ENCODE results near the gene MTA2.

Gene MTA2

DNA sequence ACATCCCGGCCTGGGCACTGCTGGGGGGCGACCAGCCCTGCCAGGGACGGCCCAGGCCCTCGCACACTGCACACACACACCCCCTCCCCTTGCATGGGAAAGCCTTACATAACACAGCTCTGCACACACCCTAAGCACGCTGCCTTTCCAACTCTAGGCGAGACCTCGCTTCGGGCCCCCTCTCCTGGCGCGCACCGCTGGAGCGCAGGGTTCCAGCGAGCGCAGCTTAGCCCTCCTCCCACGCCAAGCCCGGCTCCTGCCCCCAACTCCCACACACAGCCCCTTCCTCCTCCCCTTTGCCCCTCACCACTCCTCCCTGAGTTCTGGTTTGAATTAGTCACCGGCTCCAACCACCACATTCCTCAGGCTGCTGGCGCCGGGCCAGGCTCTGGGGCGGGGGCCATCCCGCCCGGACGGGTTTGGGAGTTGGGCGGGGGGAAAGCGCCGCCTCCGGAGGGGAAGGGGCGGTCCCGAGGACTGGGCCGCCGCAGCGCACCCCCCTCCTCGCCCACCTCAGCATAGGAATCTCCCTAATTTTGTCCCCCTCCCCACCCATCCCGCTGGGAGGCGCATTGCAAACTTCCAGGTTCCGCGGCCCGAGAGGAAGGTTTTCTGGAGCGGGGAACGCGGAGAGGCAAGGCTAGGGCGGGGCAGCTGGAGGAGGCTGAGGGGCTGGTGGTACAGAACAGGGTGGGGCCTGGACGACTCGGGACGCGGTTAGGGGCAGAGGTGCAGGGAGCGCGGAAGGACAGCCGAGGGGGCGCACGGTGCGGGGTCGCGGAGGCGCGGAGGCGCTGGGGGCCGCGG lies 56.0 kb downstream of the MTA2 start:
- peak; percentile 99 for DNase-seq

DNA sequence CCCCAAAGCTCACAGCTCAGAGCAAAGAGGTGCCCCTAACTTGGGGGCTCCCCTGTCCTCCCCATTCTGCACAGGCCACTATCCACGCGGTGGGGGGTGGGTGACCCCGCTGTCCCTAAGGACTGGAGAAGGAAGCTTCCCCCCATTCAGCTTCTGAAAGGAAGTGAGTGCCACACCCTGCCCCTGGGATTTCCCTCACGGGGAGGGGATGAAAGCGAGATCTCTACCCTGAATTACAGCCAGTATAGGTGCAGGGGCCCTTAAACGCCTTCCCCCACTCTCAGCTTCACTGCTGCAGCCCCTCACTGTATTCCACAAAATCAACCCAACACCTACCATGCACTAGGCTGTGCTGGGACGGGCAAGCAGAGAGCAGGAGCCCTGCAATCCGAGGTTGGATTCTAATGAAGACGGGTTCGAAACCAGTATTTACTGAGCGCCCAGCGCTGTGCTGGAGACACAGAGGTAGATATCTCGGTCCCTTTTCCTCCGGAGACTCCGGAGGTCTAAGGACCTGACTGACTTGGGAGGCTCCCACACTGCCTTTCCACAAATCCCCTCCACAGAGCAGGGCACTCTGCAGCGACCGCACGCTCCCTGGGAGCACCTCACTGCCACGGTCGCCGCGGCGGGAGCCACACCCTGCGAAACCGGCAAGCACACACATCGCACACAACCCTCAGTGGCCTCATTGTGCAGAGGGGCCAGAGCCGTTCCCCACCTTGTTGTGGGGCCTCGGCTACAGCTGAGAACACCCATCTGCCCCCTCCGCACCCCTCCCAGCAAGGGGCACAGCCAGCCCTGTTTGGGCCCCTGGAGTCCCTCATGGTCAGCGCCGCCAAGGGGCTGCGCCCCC lies 56.9 kb downstream of the MTA2 start:
- DNase-seq: peak; percentile 50

DNA sequence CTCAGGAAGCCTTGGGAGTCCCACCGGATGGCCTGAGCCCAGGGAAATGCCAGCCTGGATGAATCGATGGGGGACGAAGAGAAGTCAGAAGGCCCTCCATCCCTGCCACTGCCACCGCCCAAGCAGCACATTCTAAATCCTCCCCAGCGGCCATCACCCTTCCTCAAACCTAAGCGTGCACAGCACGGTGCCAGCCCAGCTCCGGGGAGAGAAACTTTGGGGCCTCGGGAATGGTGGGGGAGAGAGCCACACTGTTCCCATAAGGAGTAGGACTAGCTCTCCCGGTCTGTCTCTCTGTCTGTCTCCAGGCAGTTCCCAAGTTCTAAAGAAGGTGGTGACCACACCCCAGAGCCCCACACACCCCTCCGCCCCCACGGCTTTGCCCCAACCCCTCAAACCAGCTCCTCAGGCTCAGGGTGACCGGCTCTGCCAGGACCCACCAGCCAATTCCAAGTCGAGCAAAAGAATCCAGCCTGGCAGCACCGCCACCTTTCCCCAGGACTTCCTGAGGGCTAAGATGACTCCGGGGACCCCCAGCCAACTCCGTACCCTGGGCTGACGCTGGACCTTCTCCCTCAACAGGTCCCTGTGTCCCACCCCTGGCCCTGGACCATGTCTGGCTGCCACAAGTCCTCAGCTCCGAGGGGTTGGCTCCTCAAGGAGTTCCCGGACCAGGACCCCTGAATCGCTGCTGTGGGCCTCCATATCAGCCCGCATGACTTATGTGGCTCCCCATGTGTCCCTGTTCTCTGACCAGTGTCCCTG lies 57.8 kb downstream of the MTA2 start:
- DNase-seq: peak; percentile 55

Measured in right forelimb (tissue), 1 donor.